ENCODE measurements around the gene PXYLP1. TPM values are rescaled to one million over a fixed set of nuclear protein-coding genes. Genes with fewer than 3 reads are reported as not detected.
A peak's percentile ranks its signal among the peaks of the same experiment; 100 is the strongest.

Gene PXYLP1
- total RNA-seq, 4 donors from 2014 or later = 9.9 to 11.7 (median 10.0) TPM

GRCh38 chr3:141289228-141289772 lies 57.7 kb downstream of the PXYLP1 start:
- no peaks in the 10 kb centered on the region for H3K9me3 ChIP-seq

DNA sequence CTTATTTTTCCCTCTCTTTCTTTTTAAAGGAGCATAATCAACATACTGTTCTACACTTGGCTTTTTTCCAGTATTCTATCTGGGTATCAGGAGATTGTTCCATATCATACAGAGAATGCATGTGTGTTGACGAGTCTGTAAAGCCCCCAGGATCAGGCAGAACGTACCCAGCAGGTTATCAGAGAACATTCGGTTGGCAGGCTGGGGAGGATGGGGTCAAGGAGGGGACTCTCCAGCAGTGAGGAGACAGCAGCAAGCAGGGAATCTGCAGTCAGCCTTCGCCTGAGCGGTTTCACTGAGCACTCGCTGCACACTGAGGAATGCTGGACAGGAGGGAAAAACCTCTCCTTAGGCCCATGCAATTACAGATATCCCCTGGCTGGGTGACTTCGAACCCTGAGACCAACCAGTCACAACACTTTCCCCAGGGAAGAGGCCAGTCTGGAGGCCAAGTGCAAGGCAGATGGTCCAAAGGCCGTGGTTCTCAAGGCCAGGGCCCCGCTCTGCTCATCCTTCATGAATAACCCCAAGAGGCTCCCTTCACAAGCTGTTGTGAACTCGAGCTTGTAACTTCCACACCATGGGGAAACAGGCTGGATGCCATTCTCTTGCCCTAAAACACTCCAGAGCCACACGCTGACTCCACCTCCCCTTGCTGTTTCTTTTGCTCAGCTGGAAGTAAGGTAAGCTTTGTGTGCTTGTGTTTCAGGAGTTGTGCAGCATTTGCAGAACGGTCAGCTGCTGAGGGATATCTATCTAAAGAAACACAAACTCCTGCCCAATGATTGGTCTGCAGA lies 60.1 kb downstream of the PXYLP1 start:
- H3K4me3 ChIP-seq = no peak overlapping the region
- H3K27ac ChIP-seq = peak overlapping the region in 2 of 4 donors; percentile 15 to 38
- WGBS, 2 donors = 39 to 60% methylated on average over 12 of the region's 12 CpGs
- TF ChIP-seq, protein P1, sequence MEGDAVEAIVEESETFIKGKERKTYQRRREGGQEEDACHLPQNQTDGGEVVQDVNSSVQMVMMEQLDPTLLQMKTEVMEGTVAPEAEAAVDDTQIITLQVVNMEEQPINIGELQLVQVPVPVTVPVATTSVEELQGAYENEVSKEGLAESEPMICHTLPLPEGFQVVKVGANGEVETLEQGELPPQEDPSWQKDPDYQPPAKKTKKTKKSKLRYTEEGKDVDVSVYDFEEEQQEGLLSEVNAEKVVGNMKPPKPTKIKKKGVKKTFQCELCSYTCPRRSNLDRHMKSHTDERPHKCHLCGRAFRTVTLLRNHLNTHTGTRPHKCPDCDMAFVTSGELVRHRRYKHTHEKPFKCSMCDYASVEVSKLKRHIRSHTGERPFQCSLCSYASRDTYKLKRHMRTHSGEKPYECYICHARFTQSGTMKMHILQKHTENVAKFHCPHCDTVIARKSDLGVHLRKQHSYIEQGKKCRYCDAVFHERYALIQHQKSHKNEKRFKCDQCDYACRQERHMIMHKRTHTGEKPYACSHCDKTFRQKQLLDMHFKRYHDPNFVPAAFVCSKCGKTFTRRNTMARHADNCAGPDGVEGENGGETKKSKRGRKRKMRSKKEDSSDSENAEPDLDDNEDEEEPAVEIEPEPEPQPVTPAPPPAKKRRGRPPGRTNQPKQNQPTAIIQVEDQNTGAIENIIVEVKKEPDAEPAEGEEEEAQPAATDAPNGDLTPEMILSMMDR (IDR thresholded peaks at IDR 0.05) = no peak
- no peak for TF ChIP-seq EP300 (IDR thresholded peaks at IDR 0.05)
- TF ChIP-seq POLR2A (IDR thresholded peaks at IDR 0.05) = no peak
- no peaks in the 10 kb centered on the region for H3K27me3 ChIP-seq
- no peak for DNase-seq (ENCODE audit: low spot score in 2 of 2)
- H3K4me1 ChIP-seq = peaks cover 0 to 35% (median 8%) of the 10 kb centered on the region in 4 donors
- no peaks in the 10 kb centered on the region for H3K9me3 ChIP-seq
- H3K36me3 ChIP-seq = peaks cover 0 to 20% (median 0%) of the 10 kb centered on the region in 3 donors

More at GRCh38 chr3:141289228-141289772, 57.7 kb downstream of the PXYLP1 start:
- H3K4me3 ChIP-seq = no peak overlapping the region
- peaks cover 0 to 28% (median 8%) of the 10 kb centered on the region in 4 donors for H3K4me1 ChIP-seq
- H3K27me3 ChIP-seq = no peaks in the 10 kb centered on the region
- 26 to 35% methylated on average over 2 of the region's 2 CpGs for WGBS, 2 donors
- DNase-seq (ENCODE audit: low spot score in 2 of 2) = no peak
- TF ChIP-seq, protein P1 (IDR thresholded peaks at IDR 0.05) = no peak
- TF ChIP-seq POLR2A (IDR thresholded peaks at IDR 0.05) (no peak), EP300 (IDR thresholded peaks at IDR 0.05) (no peak)
- H3K27ac ChIP-seq = no peak overlapping the region
- peaks cover 0 to 29% (median 0%) of the 10 kb centered on the region in 3 donors for H3K36me3 ChIP-seq

GRCh38 chr3:141292356-141293058 lies 60.9 kb downstream of the PXYLP1 start:
- WGBS, 2 donors = 78 to 86% methylated on average over 19 of the region's 19 CpGs
- Histone ChIP-seq H3K9me3 (no peaks in the 10 kb centered on the region), H3K4me3 (no peak overlapping the region), H3K27ac (no peak overlapping the region), H3K27me3 (no peaks in the 10 kb centered on the region), H3K4me1 (peaks cover 0 to 35% (median 8%) of the 10 kb centered on the region in 4 donors), H3K36me3 (peaks cover 0 to 12% (median 0%) of the 10 kb centered on the region in 3 donors)
- no peak for DNase-seq (ENCODE audit: low spot score in 2 of 2)
- no peak for TF ChIP-seq POLR2A (IDR thresholded peaks at IDR 0.05)
- TF ChIP-seq EP300 (IDR thresholded peaks at IDR 0.05) = no peak
- TF ChIP-seq, protein P1 (IDR thresholded peaks at IDR 0.05) = no peak

DNA sequence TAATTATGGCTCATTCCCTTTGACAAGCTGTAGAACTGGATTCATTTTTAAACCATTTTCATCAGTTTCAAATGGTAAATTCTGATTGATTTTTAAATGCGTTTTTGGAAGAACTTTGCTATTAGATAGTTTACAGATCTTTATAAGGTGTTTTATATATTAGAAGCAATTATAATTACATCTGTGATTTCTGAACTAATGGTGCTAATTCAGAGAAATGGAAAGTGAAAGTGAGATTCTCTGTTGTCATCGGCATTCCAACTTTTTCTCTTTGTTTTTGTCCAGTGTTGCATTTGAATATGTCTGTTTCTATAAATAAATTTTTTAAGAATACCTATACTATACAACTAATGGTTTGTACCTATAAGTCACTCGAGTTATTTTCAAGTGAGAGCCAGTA lies 62.7 kb downstream of the PXYLP1 start:
- Histone ChIP-seq H3K27me3 (no peaks in the 10 kb centered on the region), H3K4me1 (peaks cover 0 to 35% (median 8%) of the 10 kb centered on the region in 4 donors), H3K4me3 (peak overlapping the region; percentile 7 to 43 (median 22)), H3K9me3 (no peaks in the 10 kb centered on the region), H3K27ac (peak overlapping the region in 3 of 4 donors; percentile 57 to 68 (median 59)), H3K36me3 (no peaks in the 10 kb centered on the region)
- DNase-seq (ENCODE audit: low spot score in 2 of 2) = no peak
- no peak for TF ChIP-seq EP300 (IDR thresholded peaks at IDR 0.05)
- no peak for TF ChIP-seq POLR2A (IDR thresholded peaks at IDR 0.05)
- TF ChIP-seq, protein P1 (IDR thresholded peaks at IDR 0.05) = no peak
- WGBS, 2 donors = 19 to 23% methylated on average over 3 of the region's 3 CpGs

Measured in tibial nerve (tissue), 4 donors.